Inferior parietal cortex (tissue), 1 donor: Measurements from ENCODE around the gene MFSD6L.

ENCODE experiments used
- DNase-seq: peaks from one replicate; pipeline ENCODE4 v3.0.0-alpha.2; 2016; ENCODE audit errors: extremely low spot score

Gene MFSD6L, protein sequence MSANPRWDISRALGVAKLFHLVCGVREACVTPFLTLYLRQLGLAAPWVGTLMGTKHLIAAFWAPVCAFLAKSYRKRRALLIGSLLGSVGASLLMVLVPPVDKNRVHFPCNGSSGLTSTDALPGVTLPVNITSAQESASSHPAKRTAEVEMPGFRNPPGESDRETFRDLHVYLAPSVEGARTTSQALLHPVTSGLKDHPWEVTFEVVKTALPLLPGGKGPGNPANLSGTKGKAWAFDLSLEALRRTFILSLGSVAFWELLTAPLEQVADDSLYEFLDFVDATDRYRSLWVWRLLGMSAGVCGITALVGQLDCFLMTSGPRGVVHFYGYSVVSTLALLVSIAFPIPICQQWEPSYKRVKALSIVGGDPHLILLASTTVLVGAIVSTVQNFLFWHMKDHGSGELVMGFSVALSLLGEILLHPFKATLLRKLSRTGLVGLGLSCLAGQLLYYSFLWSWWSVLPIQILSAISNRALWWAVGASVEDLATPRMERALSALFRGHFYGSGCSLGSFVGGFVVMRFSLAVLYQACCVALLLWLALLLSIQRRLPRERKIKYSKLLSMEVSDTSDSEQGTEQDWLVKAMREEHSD

DNA sequence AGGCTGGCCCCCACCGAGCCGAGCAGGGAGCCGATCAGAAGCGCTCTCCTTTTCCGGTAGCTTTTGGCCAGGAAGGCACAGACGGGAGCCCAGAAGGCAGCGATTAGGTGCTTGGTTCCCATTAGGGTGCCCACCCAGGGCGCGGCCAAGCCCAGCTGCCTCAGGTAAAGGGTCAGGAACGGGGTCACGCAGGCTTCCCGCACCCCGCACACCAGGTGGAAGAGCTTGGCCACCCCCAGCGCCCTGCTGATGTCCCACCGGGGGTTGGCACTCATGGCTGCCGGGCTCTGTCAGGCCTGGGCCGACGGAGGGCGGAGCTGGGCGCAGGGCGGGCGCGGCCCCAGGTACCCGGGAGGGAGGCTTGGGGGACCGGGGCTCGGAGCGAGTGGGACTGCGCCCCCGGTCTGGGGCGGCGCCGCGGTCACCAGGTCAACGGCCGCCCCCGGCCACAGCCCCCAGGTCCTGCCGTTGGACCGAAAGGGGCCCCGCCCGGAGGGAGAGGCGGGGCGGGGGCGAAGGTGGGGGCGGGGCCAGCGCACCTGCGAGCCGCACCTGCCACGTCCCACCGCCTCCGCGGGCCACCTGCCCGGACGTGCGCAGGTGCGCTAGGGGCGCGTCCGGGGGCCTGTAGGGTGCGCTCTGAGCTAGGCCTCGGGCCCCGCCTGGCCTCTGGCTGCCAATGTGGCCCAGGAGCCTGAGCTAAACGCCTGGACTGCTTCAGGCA is at the start of gene MFSD6L:
Gene MFSD6L, minus strand, starts transcription at position 520 of the 724 bp plus-strand sequence. Its CDS starts 245 bp downstream, at position 275.
- no peak for DNase-seq

- DNase-seq = no peak
Observed at GRCh38 chr17:8847891-8848290, 48.7 kb upstream of the MFSD6L start.

DNA sequence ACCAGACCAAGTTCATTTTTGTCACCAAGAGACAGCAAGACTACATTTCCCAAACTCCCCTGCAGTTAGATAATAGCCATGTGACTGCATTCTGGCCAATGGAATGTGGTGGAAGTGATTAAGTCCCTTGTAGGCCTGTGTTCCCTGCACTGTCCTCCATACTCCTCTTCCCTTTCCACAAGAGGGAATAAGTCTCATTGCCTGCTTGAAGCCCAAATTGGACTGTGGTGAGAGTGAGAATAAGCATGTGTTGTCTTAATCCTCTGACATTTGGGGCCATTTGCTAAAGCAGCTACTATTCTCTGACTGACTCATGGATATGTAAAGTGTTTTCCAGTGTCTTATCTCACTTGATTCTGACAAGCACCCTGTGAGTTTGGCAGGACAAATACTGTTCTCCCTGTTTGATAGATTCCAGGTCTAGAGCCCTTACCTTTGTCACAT is 47.6 kb upstream of the MFSD6L start:
- peak; percentile 6 for DNase-seq

DNA sequence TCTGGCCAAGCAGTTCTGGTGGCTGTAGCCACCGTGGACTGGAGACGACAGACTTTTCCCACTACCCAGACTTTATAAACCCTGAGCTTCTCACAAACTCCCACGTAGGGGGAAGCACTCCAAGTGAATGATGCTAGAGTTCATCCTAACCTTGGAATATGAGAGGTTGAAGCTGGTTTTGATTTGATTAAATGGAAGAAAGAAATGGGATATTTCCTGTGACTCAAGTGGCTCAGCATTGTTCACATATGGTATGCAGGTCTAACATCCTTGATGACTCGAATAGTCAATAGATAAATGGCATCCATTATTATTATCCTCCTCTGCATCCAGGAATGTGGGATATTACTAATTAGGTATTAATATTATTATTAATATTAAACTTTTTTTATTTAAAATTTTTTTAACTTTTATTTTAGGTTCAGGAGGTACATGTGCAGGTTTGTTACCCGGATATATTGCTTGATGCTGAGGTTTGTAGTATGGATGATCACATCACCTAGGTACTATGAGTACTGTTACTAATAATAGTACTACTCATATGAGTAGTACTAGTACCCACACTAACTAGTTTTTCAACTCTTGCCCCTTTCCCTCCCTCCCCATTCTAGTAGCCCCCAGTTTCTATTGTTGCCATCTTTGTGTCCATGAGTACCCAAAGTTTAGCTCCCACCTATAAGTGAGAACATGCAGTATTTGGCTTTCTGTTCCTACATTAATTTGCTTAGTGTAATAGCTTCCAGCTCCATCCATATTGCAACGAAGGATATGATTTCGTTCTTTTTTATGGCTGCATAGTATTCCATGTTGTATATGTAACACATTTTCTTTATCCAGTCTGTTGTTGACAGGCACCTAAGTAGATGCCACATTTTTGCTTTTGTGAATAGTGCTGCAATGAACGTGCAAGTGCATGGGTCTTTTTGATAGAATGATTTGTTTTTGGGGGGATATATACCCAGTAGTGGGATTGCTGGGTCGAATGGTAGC is 45.4 kb upstream of the MFSD6L start:
- no peak for DNase-seq

DNA sequence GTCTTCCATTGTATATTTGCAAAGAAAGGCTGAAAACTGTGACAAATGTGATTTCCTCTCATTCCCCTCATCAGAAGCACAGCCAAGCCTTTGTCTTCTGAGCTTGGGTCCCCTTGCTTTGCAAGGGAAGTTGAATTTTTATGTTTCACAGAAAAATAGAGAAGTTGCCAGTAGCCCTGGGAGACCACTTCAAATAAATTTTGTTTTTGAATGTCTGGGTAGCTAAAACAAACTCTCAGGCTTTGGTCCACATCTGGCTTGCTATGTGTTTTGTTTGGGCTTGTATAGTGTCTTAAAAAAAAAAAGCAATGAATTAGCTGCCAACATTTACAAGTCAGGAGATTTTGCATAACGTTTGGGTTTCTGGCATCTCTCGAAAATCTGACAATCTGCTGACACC is 44.2 kb upstream of the MFSD6L start:
- no peak for DNase-seq

DNA sequence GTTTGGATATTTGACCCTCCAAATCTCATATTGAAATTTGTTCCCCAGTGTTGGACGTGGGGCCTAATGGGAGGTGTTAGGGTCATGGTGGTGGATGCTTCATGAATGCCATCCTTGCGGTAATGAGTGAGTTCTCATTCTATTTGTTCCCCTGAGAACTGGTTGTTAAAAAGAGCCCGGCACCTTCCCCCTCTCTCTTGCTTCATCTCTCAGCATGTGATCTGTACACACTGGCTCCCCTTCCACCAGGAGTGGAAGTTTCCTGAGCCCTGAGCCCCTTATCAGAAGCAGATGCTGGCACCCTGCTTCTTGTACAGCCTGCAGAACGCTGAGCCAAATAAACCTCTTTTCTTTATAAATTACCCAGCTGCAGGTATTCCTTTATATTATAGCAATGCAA is 42.7 kb upstream of the MFSD6L start:
- DNase-seq = no peak

- DNase-seq = no peak
Observed at GRCh38 chr17:8839410-8839935, 40.3 kb upstream of the MFSD6L start.

DNA sequence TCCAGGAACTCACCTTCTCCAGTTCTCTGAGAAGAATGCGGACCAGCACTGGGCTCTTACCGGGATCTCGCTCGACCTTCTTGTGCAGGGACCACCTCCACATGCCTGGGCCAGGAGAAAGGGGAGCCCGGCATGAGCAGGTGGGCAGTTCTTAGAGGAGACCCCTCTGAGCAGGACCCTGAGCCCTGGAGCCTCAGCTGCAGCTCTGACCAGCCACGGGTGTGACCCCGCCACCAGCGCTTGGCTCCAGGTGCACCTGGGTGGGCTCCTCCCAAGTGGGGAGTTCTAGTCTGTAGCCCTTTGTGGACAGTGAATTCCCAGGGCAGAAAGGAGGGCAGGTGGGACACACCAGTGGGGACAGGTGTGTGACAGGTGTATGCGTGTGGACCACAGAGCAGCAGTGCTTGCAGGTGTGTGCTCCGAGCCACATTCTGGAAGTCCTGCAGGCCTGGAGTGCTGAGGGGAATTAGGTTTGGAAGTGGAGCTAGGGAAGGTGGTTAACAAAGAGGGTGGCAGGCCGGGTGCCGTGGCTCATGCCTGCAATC is 39.5 kb upstream of the MFSD6L start:
- no peak for DNase-seq

DNA sequence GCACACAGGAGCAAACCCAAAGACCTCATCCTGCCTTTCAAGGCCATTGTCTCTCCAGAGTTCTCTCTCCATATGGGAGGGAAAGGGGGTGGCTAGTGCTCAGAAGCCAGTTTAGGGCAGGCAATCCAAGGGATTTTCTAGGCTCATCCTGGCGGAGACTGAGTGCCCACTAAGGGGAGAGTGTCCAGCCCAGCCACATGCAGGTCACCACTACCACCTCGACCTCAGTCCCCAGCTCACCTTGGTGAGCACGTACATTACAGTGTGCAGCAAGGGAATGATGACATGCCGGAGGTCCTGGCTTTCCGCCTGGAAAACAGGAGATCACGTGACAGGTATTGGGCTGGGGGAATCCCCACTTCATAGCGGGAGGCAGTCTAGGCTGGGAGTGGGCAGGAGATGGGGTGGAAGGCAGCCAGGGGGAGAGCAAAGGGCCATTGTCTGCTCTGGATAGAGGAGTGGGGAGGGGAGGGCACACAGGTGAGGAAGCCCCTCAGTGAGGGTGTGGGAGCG is 38.5 kb upstream of the MFSD6L start:
- no peak for DNase-seq

DNA sequence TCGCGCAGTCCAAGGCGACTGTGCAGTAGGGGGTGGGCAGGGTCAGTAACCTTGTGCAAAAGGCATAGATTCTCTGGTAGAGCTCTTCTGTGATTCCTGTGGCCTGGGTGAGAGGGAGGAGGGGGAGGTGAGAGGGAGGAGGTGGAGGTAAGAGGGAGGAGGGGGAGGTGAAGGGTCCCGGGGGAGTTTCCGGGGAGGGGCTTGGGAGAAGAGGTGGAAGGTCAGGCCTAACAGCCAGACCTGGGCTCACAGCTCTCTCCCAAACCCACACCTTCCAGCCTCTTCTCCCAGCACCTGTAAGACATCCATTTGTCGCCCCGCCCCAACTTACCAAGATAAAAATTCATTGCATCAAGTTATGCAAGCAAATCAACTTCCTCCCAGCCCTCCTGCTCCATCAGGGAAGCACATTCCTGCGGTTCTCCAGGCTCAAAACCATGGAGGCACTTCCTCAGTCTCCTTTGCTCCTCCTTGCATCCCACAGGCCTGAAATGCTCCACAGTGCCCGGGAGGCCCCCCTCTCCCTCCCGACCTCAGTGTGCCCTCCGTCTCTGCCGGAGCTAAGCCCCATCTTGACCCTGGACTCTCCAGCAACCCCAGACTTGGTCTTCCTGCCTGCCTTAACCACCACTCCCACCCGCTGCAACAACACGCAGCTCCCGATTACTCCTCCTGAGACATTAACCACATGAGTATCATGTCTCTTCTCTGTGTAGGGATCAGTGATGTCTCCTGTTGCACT is 37.8 kb upstream of the MFSD6L start:
- DNase-seq = no peak

DNA sequence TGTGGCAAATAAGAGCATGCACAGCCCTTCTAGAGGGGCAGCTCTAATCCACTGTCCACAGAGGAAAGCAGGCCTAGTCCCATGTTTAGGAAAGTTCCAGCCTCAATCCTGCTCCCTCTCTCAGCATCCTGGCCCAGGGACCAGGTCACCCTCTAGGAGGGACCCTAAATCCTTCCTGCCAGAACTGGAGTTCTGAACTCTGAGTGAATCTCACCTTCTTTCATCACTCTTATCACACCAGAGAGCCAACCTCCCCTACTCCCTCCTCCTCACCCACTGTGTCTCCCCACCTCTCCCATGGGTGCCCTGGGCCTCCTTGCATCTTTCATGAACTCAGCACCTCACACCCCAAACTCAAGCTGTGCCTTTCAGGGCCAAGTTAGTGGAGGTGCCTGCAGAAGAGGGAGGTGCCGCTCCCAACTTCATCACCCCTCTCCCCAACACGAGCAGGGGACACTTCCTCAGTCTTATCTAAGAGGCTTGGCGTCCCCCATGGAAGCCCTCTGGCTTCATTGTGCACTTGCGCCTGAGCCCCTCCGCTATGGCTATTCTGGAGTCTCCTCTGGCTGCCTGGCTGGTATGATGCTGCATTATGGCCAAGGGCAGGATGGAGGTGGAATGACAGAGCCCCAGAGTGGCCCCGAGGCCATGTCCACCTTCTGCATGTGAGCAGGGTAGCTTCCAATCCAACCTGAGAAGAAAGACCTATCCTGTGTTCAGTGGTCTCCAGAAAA is 36.6 kb upstream of the MFSD6L start:
- DNase-seq = no peak

GRCh38 chr17:8835106-8835505 is 35.9 kb upstream of the MFSD6L start:
- no peak for DNase-seq

GRCh38 chr17:8832711-8833352 is 33.7 kb upstream of the MFSD6L start:
- no peak for DNase-seq

DNA sequence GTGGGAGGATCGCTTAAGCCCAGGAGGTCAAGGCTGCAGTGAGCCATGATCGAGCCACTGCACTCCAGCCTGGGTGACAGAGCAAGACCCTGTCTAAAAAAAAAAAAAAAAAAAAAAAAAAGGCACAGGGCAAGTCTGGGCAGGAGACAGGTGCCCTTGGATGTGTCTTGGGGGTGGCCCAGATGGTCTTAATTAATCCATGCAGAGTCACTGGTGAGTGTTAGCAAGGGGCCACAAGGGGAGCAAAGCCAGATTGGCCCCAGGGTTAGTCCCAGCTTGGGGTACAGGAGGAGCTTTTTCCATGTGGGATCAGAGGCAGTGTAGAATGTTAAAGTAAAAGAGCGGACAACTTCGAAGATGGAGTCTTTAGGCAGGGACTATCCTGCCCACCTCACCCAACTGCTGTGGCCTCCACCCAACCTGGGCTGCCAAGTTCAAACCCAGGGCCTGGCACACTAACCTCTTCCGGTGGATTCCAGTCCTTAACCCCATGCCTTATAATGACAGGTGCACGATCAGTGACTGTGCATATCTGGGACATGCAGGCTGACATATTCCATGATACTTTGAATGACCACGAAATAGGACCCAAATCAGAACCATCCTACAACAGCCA is 32.2 kb upstream of the MFSD6L start:
- no peak for DNase-seq

- DNase-seq = no peak
Observed at GRCh38 chr17:8830141-8830540, 31.0 kb upstream of the MFSD6L start.

DNA sequence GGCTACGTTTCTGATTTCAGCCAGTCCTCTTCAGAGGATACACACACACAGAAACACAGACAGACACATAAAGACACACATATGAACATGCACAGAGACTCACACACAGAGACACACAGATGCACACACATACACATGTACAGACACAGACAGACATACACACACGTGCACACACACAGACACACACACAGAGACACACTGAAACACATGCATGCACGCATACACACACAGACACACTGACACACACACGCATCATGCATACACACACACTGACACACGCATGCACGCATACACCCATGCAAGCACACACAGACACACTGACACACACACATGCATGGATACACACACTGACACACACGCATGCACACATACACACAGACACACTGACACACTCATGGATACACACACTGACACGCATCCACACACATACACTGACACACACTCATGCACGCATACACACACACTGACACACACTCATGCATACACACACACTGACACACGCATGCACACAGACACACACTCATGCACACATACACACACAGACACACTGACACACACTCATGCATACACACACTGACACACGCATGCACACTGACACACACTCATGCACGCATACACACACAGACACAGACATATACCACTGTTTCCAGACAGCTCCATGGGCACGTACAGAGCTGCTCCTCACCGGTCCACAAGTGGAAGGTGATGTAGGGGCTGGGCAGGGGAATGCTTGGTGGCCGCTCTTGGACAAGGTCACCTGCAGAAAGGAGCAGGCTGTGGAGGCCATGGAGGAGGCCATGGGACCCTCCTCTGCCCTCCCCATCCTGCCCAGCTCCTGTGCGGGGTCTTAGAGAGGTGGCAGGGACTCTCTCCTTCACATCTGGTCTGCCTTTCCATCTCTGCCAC is 30.1 kb upstream of the MFSD6L start:
- DNase-seq = no peak

GRCh38 chr17:8828517-8828875 is 29.3 kb upstream of the MFSD6L start:
- DNase-seq = no peak
